Measurements from ENCODE around the gene BCKDK. TPM values are rescaled to one million over a fixed set of nuclear protein-coding genes. Genes with fewer than 3 reads are reported as not detected.

BCKDK gene
- total RNA-seq, 1 donor from 2014 or later, result 37.0 TPM

DNA sequence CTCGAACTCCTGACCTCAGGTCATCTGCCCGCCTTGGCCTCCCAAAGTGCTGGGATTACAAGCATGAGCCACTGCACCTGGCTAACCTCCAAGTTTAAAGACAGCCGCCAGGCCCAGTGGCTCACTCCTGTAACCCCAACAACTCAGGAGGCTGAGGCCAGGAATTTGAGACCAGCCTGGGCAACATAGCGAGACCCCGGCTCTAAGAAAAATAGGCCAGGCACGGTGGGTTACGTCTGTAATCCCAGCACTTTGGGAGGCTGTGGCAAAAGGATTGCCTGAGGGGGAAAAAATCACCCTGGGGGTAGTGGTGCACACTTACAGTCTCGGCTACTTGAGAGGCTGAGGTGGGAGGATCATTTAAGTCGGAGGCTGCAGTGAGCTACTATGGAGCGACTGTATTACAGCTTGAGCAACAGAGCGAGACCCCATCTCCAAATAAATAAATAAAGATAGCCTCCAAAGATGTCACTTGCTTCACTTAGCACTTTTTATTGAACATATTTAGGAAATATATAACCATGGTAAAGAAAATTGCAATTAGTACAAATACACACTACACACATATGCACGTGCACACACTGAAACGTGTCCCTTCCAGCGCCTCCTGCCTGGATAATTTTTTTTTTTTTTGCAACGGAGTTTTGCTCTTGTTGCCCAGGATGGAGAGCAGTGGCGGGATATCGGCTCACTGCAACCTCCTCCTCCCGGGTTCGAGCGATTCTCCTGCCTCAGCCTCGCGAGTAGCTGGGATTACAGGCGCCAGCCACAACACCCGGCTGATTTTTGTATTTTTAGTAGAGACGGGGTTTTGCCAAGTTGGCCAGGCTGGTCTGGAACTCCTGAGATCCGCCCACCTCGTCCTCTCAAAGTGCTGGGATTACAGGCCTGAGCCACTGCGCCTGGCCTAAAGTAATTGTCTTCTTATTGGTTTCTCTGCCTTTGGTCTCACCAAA, 1.4 kb upstream of the BCKDK start:
- Mint-ChIP-seq H3K27me3 (ENCODE audit: low read depth) (no peaks in the 10 kb centered on the region), H3K4me3 (peak overlapping the region; percentile 80), H3K36me3 (peaks cover 13% of the 10 kb centered on the region), H3K4me1 (peaks cover 6% of the 10 kb centered on the region), H3K9me3 (no peaks in the 10 kb centered on the region), H3K27ac (no peak overlapping the region)
- TF ChIP-seq, protein P1, sequence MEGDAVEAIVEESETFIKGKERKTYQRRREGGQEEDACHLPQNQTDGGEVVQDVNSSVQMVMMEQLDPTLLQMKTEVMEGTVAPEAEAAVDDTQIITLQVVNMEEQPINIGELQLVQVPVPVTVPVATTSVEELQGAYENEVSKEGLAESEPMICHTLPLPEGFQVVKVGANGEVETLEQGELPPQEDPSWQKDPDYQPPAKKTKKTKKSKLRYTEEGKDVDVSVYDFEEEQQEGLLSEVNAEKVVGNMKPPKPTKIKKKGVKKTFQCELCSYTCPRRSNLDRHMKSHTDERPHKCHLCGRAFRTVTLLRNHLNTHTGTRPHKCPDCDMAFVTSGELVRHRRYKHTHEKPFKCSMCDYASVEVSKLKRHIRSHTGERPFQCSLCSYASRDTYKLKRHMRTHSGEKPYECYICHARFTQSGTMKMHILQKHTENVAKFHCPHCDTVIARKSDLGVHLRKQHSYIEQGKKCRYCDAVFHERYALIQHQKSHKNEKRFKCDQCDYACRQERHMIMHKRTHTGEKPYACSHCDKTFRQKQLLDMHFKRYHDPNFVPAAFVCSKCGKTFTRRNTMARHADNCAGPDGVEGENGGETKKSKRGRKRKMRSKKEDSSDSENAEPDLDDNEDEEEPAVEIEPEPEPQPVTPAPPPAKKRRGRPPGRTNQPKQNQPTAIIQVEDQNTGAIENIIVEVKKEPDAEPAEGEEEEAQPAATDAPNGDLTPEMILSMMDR (IDR thresholded peaks at IDR 0.05; ENCODE audit: unreplicated experiment), result no peak
- no peak for DNase-seq (ENCODE audit: low spot score in 2 of 2, unreplicated experiment in 2 of 2)

DNA sequence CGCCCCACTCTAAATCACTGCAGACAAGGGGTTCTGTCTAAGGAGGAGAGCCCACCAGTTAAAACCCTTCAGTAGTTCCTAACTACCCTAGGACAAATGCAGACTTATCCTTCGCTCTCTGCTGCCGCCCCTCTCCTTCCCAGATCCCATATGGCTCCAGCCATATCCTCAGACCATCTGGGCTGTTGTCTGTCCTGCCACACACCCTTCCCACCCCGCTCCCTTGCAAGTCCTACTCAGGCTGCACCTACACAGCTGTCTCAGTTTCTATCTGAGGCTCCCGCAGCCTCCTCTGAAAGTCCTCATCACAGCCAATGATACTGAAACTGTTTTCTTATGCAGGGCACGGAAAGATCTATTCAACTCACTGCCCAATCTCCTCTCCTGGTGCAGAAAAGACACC, 720 bp upstream of the BCKDK start:
- Mint-ChIP-seq H3K36me3 (peaks cover 17% of the 10 kb centered on the region), H3K9me3 (no peaks in the 10 kb centered on the region), H3K4me1 (peaks cover 6% of the 10 kb centered on the region), H3K4me3 (peak overlapping the region; percentile 80), H3K27me3 (ENCODE audit: low read depth) (no peaks in the 10 kb centered on the region), H3K27ac (peak overlapping the region; percentile 67)
- no peak for DNase-seq (ENCODE audit: low spot score in 2 of 2, unreplicated experiment in 2 of 2)
- TF ChIP-seq, protein P1 (IDR thresholded peaks at IDR 0.05; ENCODE audit: unreplicated experiment), result no peak

DNA sequence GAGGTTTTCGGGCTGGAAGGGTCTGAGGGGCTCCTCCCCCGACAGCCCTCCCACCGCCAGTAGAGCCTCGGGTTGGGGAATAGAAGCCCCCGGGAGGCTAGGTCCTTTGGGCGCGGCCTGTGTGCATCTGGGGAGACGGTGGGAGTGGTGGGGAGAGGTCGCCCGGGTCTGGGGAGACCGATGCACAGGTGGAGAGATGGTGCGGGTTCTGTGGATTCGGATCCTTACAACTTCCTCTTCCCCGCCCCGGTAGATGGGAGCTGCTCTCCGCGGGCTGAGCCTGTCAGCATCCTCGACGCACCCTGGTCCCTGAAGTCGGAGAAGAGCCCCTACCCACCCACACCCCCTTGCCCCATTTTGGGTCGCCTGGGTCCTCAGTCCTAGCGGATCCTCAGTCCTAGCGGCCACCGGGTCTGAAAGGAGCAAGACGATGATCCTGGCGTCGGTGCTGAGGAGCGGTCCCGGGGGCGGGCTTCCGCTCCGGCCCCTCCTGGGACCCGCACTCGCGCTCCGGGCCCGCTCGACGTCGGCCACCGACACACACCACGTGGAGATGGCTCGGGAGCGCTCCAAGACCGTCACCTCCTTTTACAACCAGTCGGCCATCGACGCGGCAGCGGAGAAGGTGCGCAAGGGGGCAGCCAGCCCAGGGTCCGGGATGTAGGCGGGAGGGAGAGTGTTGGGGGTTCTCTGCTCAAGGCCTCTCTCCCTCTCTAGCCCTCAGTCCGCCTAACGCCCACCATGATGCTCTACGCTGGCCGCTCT, 790 bp downstream of the BCKDK start:
- Mint-ChIP-seq H3K4me1 (peaks cover 6% of the 10 kb centered on the region), H3K9me3 (no peaks in the 10 kb centered on the region)

DNA sequence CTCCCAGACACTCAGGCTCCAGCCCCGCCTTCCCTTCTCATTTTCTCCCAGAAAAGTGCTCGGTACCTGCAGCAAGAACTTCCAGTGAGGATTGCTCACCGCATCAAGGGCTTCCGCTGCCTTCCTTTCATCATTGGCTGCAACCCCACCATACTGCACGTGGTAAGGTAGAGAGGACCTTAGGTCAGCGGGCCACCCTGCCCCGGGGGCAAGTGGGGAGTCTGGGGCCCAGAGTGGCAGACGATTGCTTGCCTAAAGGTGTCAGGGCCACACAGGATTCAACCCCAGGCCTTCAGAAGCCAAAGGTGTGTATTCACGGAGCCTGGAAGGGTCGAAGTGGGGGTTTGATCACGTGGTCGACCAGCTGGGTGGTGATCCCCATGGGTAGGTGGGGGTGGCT, 1.4 kb downstream of the BCKDK start:
- no peak for DNase-seq (ENCODE audit: low spot score in 2 of 2, unreplicated experiment in 2 of 2)
- Mint-ChIP-seq H3K27ac (peak overlapping the region; percentile 61), H3K4me3 (peak overlapping the region; percentile 71), H3K4me1 (peaks cover 6% of the 10 kb centered on the region), H3K9me3 (no peaks in the 10 kb centered on the region), H3K27me3 (ENCODE audit: low read depth) (no peaks in the 10 kb centered on the region), H3K36me3 (peaks cover 19% of the 10 kb centered on the region)
- TF ChIP-seq, protein P1 (IDR thresholded peaks at IDR 0.05; ENCODE audit: unreplicated experiment), result no peak

More for the DNA sequence above, 790 bp downstream of the BCKDK start:
- DNase-seq (ENCODE audit: low spot score in 2 of 2, unreplicated experiment in 2 of 2), result no peak
- peaks cover 19% of the 10 kb centered on the region for H3K36me3 Mint-ChIP-seq
- no peak overlapping the region for H3K27ac Mint-ChIP-seq
- H3K27me3 Mint-ChIP-seq (ENCODE audit: low read depth), result no peaks in the 10 kb centered on the region
- H3K4me3 Mint-ChIP-seq, result peak overlapping the region; percentile 71
- TF ChIP-seq, protein P1 (IDR thresholded peaks at IDR 0.05; ENCODE audit: unreplicated experiment), result no peak

DNA sequence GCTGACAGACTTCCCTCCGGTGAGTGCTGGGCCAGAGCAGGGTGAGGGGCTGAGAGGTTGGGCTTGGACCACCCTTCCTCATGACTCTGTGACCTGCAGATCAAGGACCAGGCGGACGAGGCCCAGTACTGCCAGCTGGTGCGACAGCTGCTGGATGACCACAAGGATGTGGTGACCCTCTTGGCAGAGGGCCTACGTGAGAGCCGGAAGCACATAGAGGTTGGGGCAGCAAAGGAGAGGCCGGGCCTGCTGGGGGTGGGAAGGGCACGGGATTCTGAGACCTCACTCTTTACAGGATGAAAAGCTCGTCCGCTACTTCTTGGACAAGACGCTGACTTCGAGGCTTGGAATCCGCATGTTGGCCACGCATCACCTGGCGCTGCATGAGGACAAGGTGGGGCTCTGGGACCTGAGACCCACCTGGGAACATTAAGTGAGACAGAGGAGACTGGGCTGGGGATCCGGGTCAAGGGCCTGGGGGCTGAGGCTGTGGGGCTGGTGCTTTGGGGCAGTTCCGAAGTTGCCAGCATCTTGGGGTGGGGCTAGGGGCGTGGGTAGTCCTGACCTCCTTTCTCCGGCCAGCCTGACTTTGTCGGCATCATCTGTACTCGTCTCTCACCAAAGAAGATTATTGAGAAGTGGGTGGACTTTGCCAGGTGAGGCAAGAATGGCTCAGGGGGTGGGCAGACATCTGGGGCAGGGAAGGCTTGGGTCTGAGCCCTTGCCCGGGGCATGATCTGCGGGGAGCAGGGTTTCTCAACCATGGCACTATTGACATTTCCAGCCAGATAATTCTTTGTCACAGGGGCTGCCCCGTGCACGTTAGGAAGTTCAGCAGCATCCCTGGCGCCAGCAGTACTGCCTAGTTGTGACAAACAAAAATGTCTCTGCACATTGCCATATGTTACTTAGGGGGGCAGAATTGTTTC, 2.2 kb downstream of the BCKDK start:
- Mint-ChIP-seq H3K4me1 (peaks cover 6% of the 10 kb centered on the region), H3K9me3 (no peaks in the 10 kb centered on the region), H3K4me3 (peak overlapping the region; percentile 71), H3K36me3 (peaks cover 19% of the 10 kb centered on the region), H3K27ac (no peak overlapping the region), H3K27me3 (ENCODE audit: low read depth) (no peaks in the 10 kb centered on the region)
- no peak for DNase-seq (ENCODE audit: low spot score in 2 of 2, unreplicated experiment in 2 of 2)
- TF ChIP-seq, protein P1 (IDR thresholded peaks at IDR 0.05; ENCODE audit: unreplicated experiment), result no peak
